ENCODE measurements around the gene DNPEP. TPM values are rescaled to one million over a fixed set of nuclear protein-coding genes. Genes with fewer than 3 reads are reported as not detected.
A peak's percentile ranks its signal among the peaks of the same experiment; 100 is the strongest.

The DNPEP gene
- total RNA-seq, 1 experiment from 2014 or later, result 50.1 TPM

DNA sequence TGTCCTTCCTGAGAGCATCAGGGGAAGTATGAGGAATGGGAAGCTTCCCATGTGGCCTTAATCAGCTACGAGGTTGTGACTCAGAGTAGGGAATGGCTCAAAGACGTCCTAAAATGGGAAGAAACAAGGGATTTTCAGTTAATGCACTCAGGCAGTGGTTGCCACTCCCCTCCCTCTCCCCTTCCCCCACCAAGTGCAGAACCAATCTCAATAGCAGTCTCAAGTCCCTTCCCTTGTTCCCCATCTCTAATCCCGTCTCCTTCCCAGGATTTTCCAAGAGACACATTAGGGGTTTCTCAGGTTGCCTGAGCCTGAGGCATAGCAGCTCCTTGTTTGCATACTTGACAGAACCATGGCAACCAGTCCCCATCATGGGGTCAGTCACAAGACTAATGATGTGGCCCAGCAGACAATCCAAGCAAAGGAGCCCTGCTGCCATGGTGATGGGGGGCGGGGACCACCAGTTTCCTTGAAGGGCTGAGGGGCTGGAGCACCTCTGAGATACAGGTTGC lies 36.9 kb downstream of the DNPEP start:
- in situ Hi-C loops (cut with HindIII; ENCODE audit: low pct_unique_long_range_greater_than_20kb, low sequenced_read_pairs), result no loop called here
- DNase-seq (ENCODE audit: low read depth, low spot score), result peak; percentile 42

DNA sequence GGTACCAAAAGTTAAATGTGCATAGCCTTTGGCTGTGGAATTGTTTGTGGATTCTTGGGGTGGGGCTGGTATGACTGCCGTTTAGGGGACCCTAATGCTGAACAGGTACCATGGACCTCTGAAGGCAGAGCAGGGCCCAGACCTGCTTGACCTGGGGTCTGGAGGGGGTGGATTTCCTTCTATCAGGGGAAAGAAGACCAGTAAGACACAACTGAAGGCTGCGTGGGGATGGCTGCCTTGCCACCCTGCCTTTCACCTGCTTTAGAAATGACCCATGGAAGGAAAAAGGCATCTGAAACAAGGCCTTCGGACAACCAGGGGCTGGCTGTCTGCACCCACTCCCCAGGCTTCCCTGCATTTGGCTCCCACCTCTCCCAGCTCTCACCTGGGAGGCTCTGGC lies 37.5 kb downstream of the DNPEP start:
- in situ Hi-C loops (cut with HindIII; ENCODE audit: low pct_unique_long_range_greater_than_20kb, low sequenced_read_pairs), result no loop called here
- no peak for DNase-seq (ENCODE audit: low read depth, low spot score)

DNA sequence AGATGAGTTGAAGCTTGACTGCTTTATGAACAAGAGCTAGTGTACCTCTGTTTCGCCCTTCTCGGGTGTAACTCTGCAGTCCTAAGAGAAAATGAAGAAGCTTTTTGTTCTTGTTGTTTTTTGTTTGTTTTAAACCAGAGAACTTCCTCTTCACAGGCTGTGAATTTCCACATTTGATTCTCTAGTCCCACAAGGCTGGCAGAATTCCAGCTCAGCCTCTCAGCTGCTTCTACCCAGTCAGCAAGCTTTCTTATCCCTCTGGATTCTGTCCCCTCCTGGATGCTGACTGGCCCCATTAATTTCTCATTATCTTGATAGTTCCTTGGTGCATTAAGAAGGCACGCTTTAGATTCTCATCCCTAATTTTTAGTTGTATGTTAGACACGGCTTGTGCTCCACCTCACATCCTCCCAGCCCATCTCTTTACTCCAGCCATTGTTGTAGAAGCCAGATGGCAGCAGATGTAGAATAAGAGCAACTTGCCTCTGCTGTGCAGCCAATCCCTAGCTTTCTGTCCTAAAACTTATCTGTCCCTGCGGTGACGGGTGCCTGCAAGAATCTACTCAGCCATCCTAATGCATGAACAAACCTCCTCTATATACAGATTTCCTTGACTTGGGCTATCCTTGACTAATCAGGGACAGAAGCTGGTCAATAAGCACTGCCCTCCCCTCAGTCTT lies 42.8 kb downstream of the DNPEP start:
- in situ Hi-C loops (cut with HindIII; ENCODE audit: low pct_unique_long_range_greater_than_20kb, low sequenced_read_pairs), result no loop called here
- DNase-seq (ENCODE audit: low read depth, low spot score), result peak; percentile 65

DNA sequence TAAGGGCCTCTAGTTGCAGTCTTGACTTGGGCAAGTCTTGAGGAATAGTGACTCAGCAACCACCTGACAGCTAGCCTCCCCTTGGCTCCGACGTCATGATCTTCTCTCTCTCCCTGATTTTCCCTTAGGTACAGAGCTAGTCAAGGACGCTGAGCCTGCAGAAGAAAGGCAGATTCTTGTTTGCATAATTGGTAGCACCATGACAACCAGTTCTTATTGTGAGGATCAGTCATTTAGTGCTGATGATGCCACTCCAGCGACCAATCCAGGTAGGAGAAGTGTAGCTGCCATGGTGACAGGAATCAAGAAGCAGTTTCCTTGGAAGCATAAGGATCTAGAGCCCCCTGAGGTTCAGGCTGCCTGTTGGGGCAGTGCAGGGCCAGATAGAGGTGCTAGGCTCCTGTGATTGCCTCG lies 52.3 kb downstream of the DNPEP start:
- peak; percentile 38 for DNase-seq (ENCODE audit: low read depth, low spot score)
- in situ Hi-C loops (cut with HindIII; ENCODE audit: low pct_unique_long_range_greater_than_20kb, low sequenced_read_pairs), result no loop called here

DNA sequence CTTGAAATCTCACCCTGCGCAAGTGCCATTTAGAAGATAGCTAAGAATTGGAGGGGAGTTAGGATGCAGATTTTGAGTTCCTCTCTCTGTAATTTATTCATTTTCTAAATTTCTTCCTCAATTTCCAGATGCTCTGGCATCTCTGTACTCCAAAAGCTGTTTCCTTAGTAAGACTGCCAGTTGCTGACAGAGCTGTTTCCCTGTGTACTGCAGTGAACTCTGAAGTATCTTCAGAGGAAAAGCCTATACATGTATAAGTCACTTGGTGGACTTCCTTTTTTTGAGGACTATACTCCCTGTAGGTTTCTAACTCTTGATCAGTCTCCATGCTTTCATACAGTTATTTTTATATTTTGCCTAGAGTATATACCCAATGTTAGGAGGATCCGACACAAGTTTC lies 53.6 kb downstream of the DNPEP start:
- in situ Hi-C loops (cut with HindIII; ENCODE audit: low pct_unique_long_range_greater_than_20kb, low sequenced_read_pairs), result no loop called here
- no peak for DNase-seq (ENCODE audit: low read depth, low spot score)

DNA sequence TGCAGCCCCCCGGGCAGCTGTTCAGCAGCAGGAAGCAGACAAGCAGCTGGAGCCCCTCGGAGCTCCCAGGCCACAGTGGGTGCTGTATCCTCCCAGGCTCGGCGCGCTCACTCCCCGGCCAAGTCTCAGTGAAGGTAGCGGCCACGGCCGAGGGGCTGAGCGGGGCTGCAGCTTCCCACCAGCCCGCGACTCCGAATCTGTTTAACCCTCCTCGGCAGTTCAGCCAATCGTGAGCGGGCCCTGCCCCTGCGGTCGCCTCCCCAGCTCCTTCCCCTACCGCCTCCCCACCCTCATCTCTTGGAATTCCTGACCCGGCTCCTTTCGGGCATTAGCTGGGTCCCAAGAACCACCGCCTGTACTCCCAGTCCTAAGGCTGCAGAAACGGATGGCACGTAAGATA lies 55.2 kb downstream of the DNPEP start, which contains the start of gene RESP18:
RESP18 (minus strand) TSS at position 203 of the 400 bp plus-strand sequence.
- in situ Hi-C loops (cut with HindIII; ENCODE audit: low pct_unique_long_range_greater_than_20kb, low sequenced_read_pairs), result no loop called here
- DNase-seq (ENCODE audit: low read depth, low spot score), result no peak

DNA sequence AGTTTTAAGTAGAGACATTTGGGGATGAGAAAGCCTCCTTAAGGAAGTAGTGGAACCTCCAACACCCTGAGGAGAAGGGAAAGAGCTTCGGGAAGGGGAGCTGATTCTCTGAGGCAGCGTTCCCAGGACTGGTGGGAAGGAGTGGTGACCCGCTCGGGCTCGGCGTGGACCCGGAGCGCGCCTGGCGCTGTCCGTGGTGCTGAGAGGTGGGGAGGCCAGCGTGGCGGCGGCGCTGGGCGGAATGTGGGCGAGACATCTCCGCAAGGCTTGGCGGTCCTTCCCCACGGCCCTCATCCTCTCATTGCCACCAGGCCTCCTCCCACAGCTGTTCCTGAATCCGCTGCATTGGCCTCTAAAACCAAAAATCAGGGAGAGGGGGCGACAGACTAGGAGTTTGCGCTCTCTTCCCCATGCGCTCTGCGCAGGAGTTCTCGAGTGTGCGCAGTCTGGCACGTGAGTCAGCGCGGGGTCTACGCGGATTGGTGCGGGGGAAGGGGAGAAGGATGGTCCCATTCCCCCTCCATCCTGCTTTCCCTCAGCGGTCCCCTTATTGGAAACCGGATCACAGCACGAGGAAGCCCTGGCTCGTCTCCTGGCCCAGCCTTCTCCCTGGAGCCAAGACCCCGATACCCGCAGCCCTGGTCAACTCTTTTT lies 56.0 kb downstream of the DNPEP start:
- in situ Hi-C loops (cut with HindIII; ENCODE audit: low pct_unique_long_range_greater_than_20kb, low sequenced_read_pairs), result no loop called here
- DNase-seq (ENCODE audit: low read depth, low spot score), result no peak

DNA sequence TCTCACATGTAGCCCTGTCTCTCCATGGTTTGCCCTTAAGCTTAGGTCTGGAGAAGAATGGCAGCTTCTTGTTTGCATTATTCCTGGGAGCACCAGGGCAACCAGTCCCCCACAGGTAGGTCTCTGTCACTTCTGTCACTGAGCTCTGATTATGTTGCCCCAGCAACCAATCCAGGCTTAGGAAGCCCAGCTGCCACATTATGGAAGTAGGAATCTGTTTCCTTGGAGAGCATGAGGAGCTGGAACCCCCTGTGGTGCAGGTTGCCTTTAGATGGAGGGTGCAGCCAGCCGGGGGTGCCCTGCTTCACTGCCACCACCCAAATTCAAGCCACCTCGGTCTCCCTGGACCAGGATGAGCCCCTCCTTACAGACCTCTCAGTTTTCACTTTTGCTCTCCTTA lies 60.0 kb downstream of the DNPEP start:
- in situ Hi-C loops (cut with HindIII; ENCODE audit: low pct_unique_long_range_greater_than_20kb, low sequenced_read_pairs), result no loop called here
- DNase-seq (ENCODE audit: low read depth, low spot score), result no peak

DNA sequence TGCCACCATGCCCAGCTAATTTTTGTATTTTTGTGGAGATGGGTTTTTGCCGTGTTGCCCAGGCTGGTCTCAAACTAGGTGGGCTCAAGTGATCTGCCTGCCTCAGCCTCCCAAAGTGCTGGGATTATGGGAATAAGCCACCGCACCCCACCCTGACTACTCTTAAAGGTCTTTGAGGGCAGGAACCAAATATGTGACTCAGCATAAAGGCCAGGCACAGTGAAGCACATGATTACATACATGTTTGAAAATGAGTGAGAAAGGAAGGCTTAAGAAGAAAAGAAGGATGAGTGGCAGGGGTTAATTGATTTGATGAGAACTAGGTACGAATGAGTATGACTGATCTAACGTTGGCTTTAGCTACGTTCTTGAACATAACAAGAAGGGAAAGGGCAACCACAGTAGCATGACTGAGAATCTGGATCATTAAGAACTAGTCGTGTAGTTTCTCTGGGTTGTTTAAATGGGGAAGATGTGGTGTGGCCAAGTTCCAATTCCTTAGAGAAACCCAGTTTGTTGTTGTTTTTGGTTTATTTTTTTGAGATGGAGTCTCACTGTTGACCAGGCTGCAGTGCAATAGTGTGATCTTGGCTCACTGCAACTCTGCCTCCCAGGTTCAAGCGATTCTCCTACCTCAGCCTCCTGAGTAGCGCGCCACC lies 61.9 kb downstream of the DNPEP start:
- DNase-seq (ENCODE audit: low read depth, low spot score), result no peak
- in situ Hi-C loops (cut with HindIII; ENCODE audit: low pct_unique_long_range_greater_than_20kb, low sequenced_read_pairs), result no loop called here

DNA sequence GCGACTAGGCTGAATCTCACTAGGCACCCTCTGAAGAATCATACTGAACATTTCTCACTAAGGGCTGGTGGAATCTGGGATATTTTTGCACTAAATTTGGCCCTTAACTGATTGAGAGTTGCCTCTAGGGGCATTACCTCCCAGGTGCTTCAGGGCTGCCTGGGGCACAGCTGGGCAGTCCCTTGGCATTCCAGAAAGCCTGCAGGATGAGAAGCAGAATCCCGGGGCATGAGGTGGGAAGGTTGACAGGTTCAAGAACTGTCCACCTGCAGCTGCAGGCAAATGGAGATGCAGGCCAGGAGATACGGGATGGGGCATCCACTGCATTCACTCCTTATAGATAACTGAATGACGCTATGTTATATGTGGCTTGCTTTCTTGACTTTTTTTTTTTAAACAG lies 62.6 kb downstream of the DNPEP start:
- no peak for DNase-seq (ENCODE audit: low read depth, low spot score)
- in situ Hi-C loops (cut with HindIII; ENCODE audit: low pct_unique_long_range_greater_than_20kb, low sequenced_read_pairs), result no loop called here

DNA sequence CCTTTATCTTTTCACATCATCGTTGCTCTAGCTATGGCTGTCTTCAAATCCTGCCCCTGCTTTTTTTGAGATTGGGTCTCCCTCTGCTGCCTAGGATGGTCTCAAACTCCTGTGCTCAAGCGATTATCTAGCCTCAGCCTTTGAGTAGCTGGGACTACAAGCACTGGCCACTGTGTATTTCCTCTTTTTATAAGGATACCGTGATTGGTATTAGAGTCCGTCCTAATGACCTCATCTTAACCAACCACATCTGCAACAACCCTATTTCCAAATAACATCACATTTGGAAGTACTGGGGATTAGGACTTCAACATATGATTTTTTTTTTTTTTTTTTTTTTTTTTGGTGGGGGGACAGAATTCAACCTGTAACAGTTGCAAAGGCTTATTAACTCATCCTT lies 64.3 kb downstream of the DNPEP start:
- DNase-seq (ENCODE audit: low read depth, low spot score), result no peak
- in situ Hi-C loops (cut with HindIII; ENCODE audit: low pct_unique_long_range_greater_than_20kb, low sequenced_read_pairs), result no loop called here

Small RNA genes lying within 50 kb of the gene (small RNA-seq; reads per million reads assigned to genes)
- 0 reads per million in 2 experiments for gene AC053503.3

Other genes with a start within 250 kb of the DNPEP start
- 25.5 and 28.4 TPM in 2 replicates for gene NHEJ1, start 227.1 kb downstream of the DNPEP start, total RNA-seq (2014; rRNA removed; shearing (Covaris generic))
- gene SLC23A3, start 217.9 kb downstream of the DNPEP start, total RNA-seq (2014; rRNA removed; shearing (Covaris generic)), result 0.13 and 0.34 TPM in 2 replicates
- 42.6 and 46.4 TPM in 2 replicates for gene CNPPD1, start 211.0 kb downstream of the DNPEP start, total RNA-seq (2014; rRNA removed; shearing (Covaris generic))
- 104 and 124 TPM in 2 replicates for gene RETREG2, start 209.6 kb downstream of the DNPEP start, total RNA-seq (2014; rRNA removed; shearing (Covaris generic))
- gene ZFAND2B, start 181.1 kb downstream of the DNPEP start, total RNA-seq (2014; rRNA removed; shearing (Covaris generic)), result 10.9 and 16.2 TPM in 2 replicates
- gene ABCB6, start 169.0 kb downstream of the DNPEP start, total RNA-seq (2014; rRNA removed; shearing (Covaris generic)), result 43.7 and 50.7 TPM in 2 replicates
- gene ATG9A, start 158.3 kb downstream of the DNPEP start, total RNA-seq (2014; rRNA removed; shearing (Covaris generic)), result 36.7 and 45.7 TPM in 2 replicates
- 43.5 and 43.6 TPM in 2 replicates for gene ANKZF1, start 158.1 kb downstream of the DNPEP start, total RNA-seq (2014; rRNA removed; shearing (Covaris generic))
- 5.3 and 6.1 TPM in 2 replicates for gene GLB1L, start 142.5 kb downstream of the DNPEP start, total RNA-seq (2014; rRNA removed; shearing (Covaris generic))
- 21.7 and 22.6 TPM in 2 replicates for gene STK16, start 142.4 kb downstream of the DNPEP start, total RNA-seq (2014; rRNA removed; shearing (Covaris generic))
- not detected in 2 replicates for gene TUBA4B, start 134.7 kb downstream of the DNPEP start, total RNA-seq (2014; rRNA removed; shearing (Covaris generic))
- 1.4 TPM in 1 of 2 replicates, not detected in the other for gene TUBA4A, start 134.0 kb downstream of the DNPEP start, total RNA-seq (2014; rRNA removed; shearing (Covaris generic))
- gene DNAJB2, start 108.5 kb downstream of the DNPEP start, total RNA-seq (2014; rRNA removed; shearing (Covaris generic)), result 25.8 and 33.2 TPM in 2 replicates
- gene PTPRN, start 78.5 kb downstream of the DNPEP start, total RNA-seq (2014; rRNA removed; shearing (Covaris generic)), result 1.5 and 2.8 TPM in 2 replicates
- gene RESP18, start 55.2 kb downstream of the DNPEP start, total RNA-seq (2014; rRNA removed; shearing (Covaris generic)), result not detected in 2 replicates
- gene DES, start 30.5 kb upstream of the DNPEP start, total RNA-seq (2014; rRNA removed; shearing (Covaris generic)), result 0.13 TPM in 1 of 2 replicates, not detected in the other
- 1.9 and 2.3 TPM in 2 replicates for gene SPEG, start 46.9 kb upstream of the DNPEP start, total RNA-seq (2014; rRNA removed; shearing (Covaris generic))
- gene GMPPA, start 111.0 kb upstream of the DNPEP start, total RNA-seq (2014; rRNA removed; shearing (Covaris generic)), result 60.6 and 64.8 TPM in 2 replicates
- not detected in 2 replicates for gene ASIC4, start 126.6 kb upstream of the DNPEP start, total RNA-seq (2014; rRNA removed; shearing (Covaris generic))
- 93.9 and 111 TPM in 2 replicates for gene CHPF, start 155.9 kb upstream of the DNPEP start, total RNA-seq (2014; rRNA removed; shearing (Covaris generic))
- gene TMEM198, start 156.1 kb upstream of the DNPEP start, total RNA-seq (2014; rRNA removed; shearing (Covaris generic)), result 2.1 TPM in 2 replicates
- 30.7 and 34.7 TPM in 2 replicates for gene OBSL1, start 183.6 kb upstream of the DNPEP start, total RNA-seq (2014; rRNA removed; shearing (Covaris generic))
- 0.18 TPM in 1 of 2 replicates, not detected in the other for gene INHA, start 184.4 kb upstream of the DNPEP start, total RNA-seq (2014; rRNA removed; shearing (Covaris generic))
- gene STK11IP, start 209.9 kb upstream of the DNPEP start, total RNA-seq (2014; rRNA removed; shearing (Covaris generic)), result 13.9 and 14.7 TPM in 2 replicates
- gene SLC4A3, start 239.7 kb upstream of the DNPEP start, total RNA-seq (2014; rRNA removed; shearing (Covaris generic)), result 2.9 and 4.0 TPM in 2 replicates

All from SK-MEL-5 (cell line).